HG03196 (cell line): ENCODE data around the gene DPP9.
A peak's percentile ranks its signal among the peaks of the same experiment; 100 is the strongest.
"Not testable (repeated sequence)": the region's sequence is repeated elsewhere in the genome, so short reads cannot be mapped to it uniquely, and the experiment has no call there.

Experiments
- ATAC-seq: cut with Tn5 transposase; IDR thresholded peaks from one replicate; pipeline ENCODE4 v1.9.1; 2021; ENCODE audit not compliant: unreplicated experiment

The DPP9 gene

GRCh38 chr19:4742723-4743646, 19.3 kb upstream of the DPP9 start:
- no peak for ATAC-seq

GRCh38 chr19:4740092-4740491, 16.4 kb upstream of the DPP9 start:
- no peak for ATAC-seq

- no peak for ATAC-seq
These were observed 15.1 kb upstream of the DPP9 start for GRCh38 chr19:4738734-4739133.

- no peak for ATAC-seq
These were observed 14.4 kb upstream of the DPP9 start for GRCh38 chr19:4737955-4738600.

GRCh38 chr19:4733755-4734345, 10.2 kb upstream of the DPP9 start:
- no peak for ATAC-seq

GRCh38 chr19:4732680-4733114, 9.1 kb upstream of the DPP9 start:
- ATAC-seq: no peak

- no peak for ATAC-seq
These were observed 7.1 kb upstream of the DPP9 start for GRCh38 chr19:4730740-4731171.

GRCh38 chr19:4728871-4729270, 5.2 kb upstream of the DPP9 start:
- ATAC-seq: no peak

GRCh38 chr19:4722671-4723594, 709 bp downstream of the DPP9 start:
- peak; percentile 15 for ATAC-seq

- ATAC-seq: no peak
These were observed 2.4 kb downstream of the DPP9 start for GRCh38 chr19:4721196-4721595.

- ATAC-seq: no peak
These were observed 3.5 kb downstream of the DPP9 start for GRCh38 chr19:4720037-4720700.

- no peak for ATAC-seq
These were observed 4.2 kb downstream of the DPP9 start for GRCh38 chr19:4719499-4719866.

- no peak for ATAC-seq
These were observed 5.5 kb downstream of the DPP9 start for GRCh38 chr19:4717966-4718701.

GRCh38 chr19:4717191-4717965, 6.3 kb downstream of the DPP9 start:
- ATAC-seq: no peak

- no peak for ATAC-seq
These were observed 8.0 kb downstream of the DPP9 start for GRCh38 chr19:4715529-4716221.

GRCh38 chr19:4715178-4715528, 8.5 kb downstream of the DPP9 start:
- not testable (repeated sequence) for ATAC-seq

GRCh38 chr19:4714016-4714415, 9.6 kb downstream of the DPP9 start:
- no peak for ATAC-seq

GRCh38 chr19:4713384-4713951, 10.2 kb downstream of the DPP9 start:
- no peak for ATAC-seq
